Suprapubic skin (tissue), 4 donors: ENCODE data around the gene NSG1. TPM values are rescaled to one million over a fixed set of nuclear protein-coding genes. Genes with fewer than 3 reads are reported as not detected.

Experiments
- DNase-seq, 2 donors: peaks; one replicate each; pipeline ENCODE4 v3.0.0-alpha.2; 2019; ENCODE audit warnings: low spot score in 2 of 2
- H3K27ac ChIP-seq: fragments of 200-600 bp; sonication (generic); one replicate; pipeline ENCODE4 v1.5.1; 2019
- H3K27me3 ChIP-seq: fragments of 200-600 bp; sonication (generic); one replicate; pipeline ENCODE4 v1.5.1; 2019
- H3K36me3 ChIP-seq: fragments of 200-600 bp; sonication (generic); one replicate; pipeline ENCODE4 v1.5.1; 2019
- H3K4me1 ChIP-seq: fragments of 200-600 bp; sonication (generic); one replicate; pipeline ENCODE4 v1.5.1; 2019
- H3K4me3 ChIP-seq: fragments of 200-600 bp; sonication (generic); one replicate; pipeline ENCODE4 v1.5.1; 2019; ENCODE audit warnings: mild to moderate bottlenecking
- H3K9me3 ChIP-seq: fragments of 200-600 bp; sonication (generic); one replicate; pipeline ENCODE4 v1.5.1; 2019
- CTCF ChIP-seq, 2 donors: fragments of 200-600 bp in 1 of 2; fragments of 450-650 bp in 1 of 2; sonication (generic) in 1 of 2; IDR thresholded peaks; one replicate each; pipeline ENCODE4 v1.5.1; 2016 to 2019; ENCODE audit warnings: antibody characterized with exemption in 2 of 2, mild to moderate bottlenecking in 1 of 2, moderate library complexity in 1 of 2
- EP300 ChIP-seq: sonication (generic); formaldehyde crosslinking; IDR thresholded peaks from one replicate; pipeline ENCODE4 v1.6.1; 2017; ENCODE audit warnings: antibody characterized with exemption
- POLR2A ChIP-seq, 2 donors: fragments of 450-650 bp; IDR thresholded peaks; one replicate each; pipeline ENCODE4 v1.6.1; 2017; ENCODE audit warnings: antibody characterized with exemption in 2 of 2, mild to moderate bottlenecking in 2 of 2, moderate library complexity in 2 of 2
- POLR2AphosphoS5 ChIP-seq, 3 donors: sonication (generic); formaldehyde crosslinking; IDR thresholded peaks; one replicate each; pipeline ENCODE4 v1.6.1; 2017; ENCODE audit warnings: antibody characterized with exemption in 3 of 3
- WGBS: methylation state at CpG from one replicate; pipeline ENCODE4 v1.1.5; 2018; 5-methylcytosine and 5-hydroxymethylcytosine counted together
- total RNA-seq, 4 donors: library from RNA; depleted of rRNA; stranded (reverse); fragments of >200 nt; gene quantifications; one replicate each; pipeline ENCODE4 v1.1.0, GENCODE V29; 2016

The NSG1 gene
- total RNA-seq, 4 donors from 2014 or later = 42.2 to 157 (median 114) TPM

GRCh38 chr4:4415107-4415805, 28.4 kb downstream of the NSG1 start:
- 92% methylated on average over 18 of the region's 19 CpGs for WGBS
- Histone ChIP-seq H3K27ac (no peak overlapping the region), H3K9me3 (no peaks in the 10 kb centered on the region), H3K36me3 (peaks cover 56% of the 10 kb centered on the region), H3K27me3 (no peaks in the 10 kb centered on the region), H3K4me3 (no peak overlapping the region), H3K4me1 (no peaks in the 10 kb centered on the region)
- peak; percentile 30 to 77 for DNase-seq
- no peak for TF ChIP-seq EP300
- TF ChIP-seq POLR2AphosphoS5 (IDR thresholded peaks at IDR 0.05) = no peak
- no peak for TF ChIP-seq CTCF (IDR thresholded peaks at IDR 0.05)
- no peak for TF ChIP-seq POLR2A (IDR thresholded peaks at IDR 0.05)

GRCh38 chr4:4415806-4416805, 29.2 kb downstream of the NSG1 start:
- 92% methylated on average over 26 of the region's 27 CpGs for WGBS
- H3K36me3 ChIP-seq = peaks cover 57% of the 10 kb centered on the region

GRCh38 chr4:4416981-4417380, 30.1 kb downstream of the NSG1 start:
- WGBS = 94% methylated on average over 11 of the region's 11 CpGs
- no peak for TF ChIP-seq POLR2A (IDR thresholded peaks at IDR 0.05)
- no peak for TF ChIP-seq EP300
- TF ChIP-seq POLR2AphosphoS5 (IDR thresholded peaks at IDR 0.05) = no peak
- TF ChIP-seq CTCF (IDR thresholded peaks at IDR 0.05) = no peak
- Histone ChIP-seq H3K9me3 (no peaks in the 10 kb centered on the region), H3K4me1 (no peaks in the 10 kb centered on the region), H3K4me3 (no peak overlapping the region), H3K27ac (no peak overlapping the region), H3K27me3 (no peaks in the 10 kb centered on the region), H3K36me3 (peaks cover 65% of the 10 kb centered on the region)
- DNase-seq = no peak

More at GRCh38 chr4:4415806-4416805, 29.2 kb downstream of the NSG1 start:
- no peak for TF ChIP-seq EP300
- no peak for TF ChIP-seq POLR2A (IDR thresholded peaks at IDR 0.05)
- no peak overlapping the region for H3K27ac ChIP-seq
- H3K4me3 ChIP-seq = no peak overlapping the region
- H3K9me3 ChIP-seq = no peaks in the 10 kb centered on the region
- DNase-seq = peak; percentile 50 to 67
- H3K27me3 ChIP-seq = no peaks in the 10 kb centered on the region
- H3K4me1 ChIP-seq = no peaks in the 10 kb centered on the region

- no peaks in the 10 kb centered on the region for H3K27me3 ChIP-seq
- DNase-seq = no peak
- H3K4me1 ChIP-seq = no peaks in the 10 kb centered on the region
- no peaks in the 10 kb centered on the region for H3K9me3 ChIP-seq
- peaks cover 73% of the 10 kb centered on the region for H3K36me3 ChIP-seq
- TF ChIP-seq EP300 = no peak
- no peak for TF ChIP-seq CTCF (IDR thresholded peaks at IDR 0.05)
- no peak for TF ChIP-seq POLR2A (IDR thresholded peaks at IDR 0.05)
- TF ChIP-seq POLR2AphosphoS5 (IDR thresholded peaks at IDR 0.05) = no peak
- H3K27ac ChIP-seq = no peak overlapping the region
- 56% methylated on average over 7 of the region's 7 CpGs for WGBS
- H3K4me3 ChIP-seq = no peak overlapping the region
Observed at GRCh38 chr4:4417886-4418285, 31.0 kb downstream of the NSG1 start.

GRCh38 chr4:4418676-4419390, 31.9 kb downstream of the NSG1 start:
- no peaks in the 10 kb centered on the region for H3K27me3 ChIP-seq
- H3K4me1 ChIP-seq = no peaks in the 10 kb centered on the region
- peaks cover 82% of the 10 kb centered on the region for H3K36me3 ChIP-seq
- H3K27ac ChIP-seq = no peak overlapping the region
- H3K4me3 ChIP-seq = no peak overlapping the region
- no peaks in the 10 kb centered on the region for H3K9me3 ChIP-seq
- WGBS = 68% methylated on average over 19 of the region's 19 CpGs
- DNase-seq = no peak
- TF ChIP-seq POLR2AphosphoS5 (IDR thresholded peaks at IDR 0.05) (no peak), POLR2A (IDR thresholded peaks at IDR 0.05) (no peak), CTCF (IDR thresholded peaks at IDR 0.05) (no peak), EP300 (no peak)
